NK-92 treated with Interleukin-12 subunit alpha and Interleukin-12 subunit beta, amount 100 ng/mL, for 24 hours (cell line): Measurements from ENCODE around the gene TMEM134.

Source experiments
- DNase-seq: peaks from one replicate; lab custom pipeline; 2025; lab: John Stamatoyannopoulos, UW

Gene TMEM134

GRCh38 chr11:67422891-67423290 is 46.2 kb downstream of the TMEM134 start:
- DNase-seq: no peak

- no peak for DNase-seq
These were observed 47.5 kb downstream of the TMEM134 start for GRCh38 chr11:67421430-67422031.

GRCh38 chr11:67420646-67421429 is 48.2 kb downstream of the TMEM134 start:
- peak; percentile 97 for DNase-seq

GRCh38 chr11:67420147-67420645 is 48.9 kb downstream of the TMEM134 start:
- DNase-seq: no peak

- no peak for DNase-seq
These were observed 49.6 kb downstream of the TMEM134 start for GRCh38 chr11:67419325-67420049.

GRCh38 chr11:67418476-67419281 is 50.4 kb downstream of the TMEM134 start:
- DNase-seq: no peak

- DNase-seq: no peak
These were observed 51.6 kb downstream of the TMEM134 start for GRCh38 chr11:67417425-67417824.

- DNase-seq: no peak
These were observed 52.4 kb downstream of the TMEM134 start for GRCh38 chr11:67416416-67417335.

GRCh38 chr11:67415501-67416304 is 53.3 kb downstream of the TMEM134 start, which contains the start of gene CARNS1:
CARNS1 (plus strand) TSS chr11:67415678; CDS start chr11:67416200, 522 bp downstream.
- DNase-seq: no peak

- DNase-seq: no peak
These were observed 55.7 kb downstream of the TMEM134 start for GRCh38 chr11:67413266-67413849.

- DNase-seq: no peak
These were observed 56.4 kb downstream of the TMEM134 start for GRCh38 chr11:67412495-67413179.

- DNase-seq: no peak
These were observed 57.3 kb downstream of the TMEM134 start for GRCh38 chr11:67411785-67412152.
